DMS79 (cell line): ENCODE data around the gene KLK6.

Source experiments
- DNase-seq: peaks from one replicate; lab custom pipeline; 2025; lab: John Stamatoyannopoulos, UW

KLK6 gene

GRCh38 chr19:50910722-50911121 is 58.7 kb downstream of the KLK6 start:
- DNase-seq: no peak

GRCh38 chr19:50909240-50910070 is 59.9 kb downstream of the KLK6 start:
- no peak for DNase-seq
